K562 (cell line): Measurements from ENCODE around the gene TTYH2. TPM values are rescaled to one million over a fixed set of nuclear protein-coding genes. Genes with fewer than 3 reads are reported as not detected.

Source experiments
- CXXC5 ChIP-seq: fragments of 250-450 bp; sonication (Bioruptor Pico); IDR thresholded peaks from 2 replicates; pipeline ENCODE4 v1.8.0; 2022; ENCODE audit warnings: inconsistent platforms, mild to moderate bottlenecking, moderate library complexity
- ELF4 ChIP-seq: fragments of 450-650 bp; formaldehyde crosslinking; IDR thresholded peaks from 2 replicates; pipeline ENCODE4 v1.4.0; 2022; ENCODE audit warnings: missing genetic modification characterization
- HNRNPLL ChIP-seq: fragments of 200-400 bp; formaldehyde crosslinking; IDR thresholded peaks from 2 replicates; pipeline ENCODE4 v1.6.1; 2017; ENCODE audit warnings: low read length, low read depth, mild to moderate bottlenecking; ENCODE audit not compliant: poor library complexity, severe bottlenecking
- MCM5 ChIP-seq: fragments of 450-650 bp; IDR thresholded peaks from 2 replicates; pipeline ENCODE4 v1.6.1; 2016; ENCODE audit warnings: low read depth
- MTA2 ChIP-seq: fragments of 450-650 bp; IDR thresholded peaks from 2 replicates; pipeline ENCODE4 v1.6.1; 2016; ENCODE audit warnings: low read depth
- NFE2L1 ChIP-seq: fragments of 450-650 bp; IDR thresholded peaks from 2 replicates; pipeline ENCODE4 v1.6.1; 2016; ENCODE audit warnings: missing genetic modification characterization, low read depth, mild to moderate bottlenecking, missing compliant biosample characterization, moderate library complexity, borderline replicate concordance
- NR4A1 ChIP-seq, 2 experiments: fragments of 250-450 bp in 1 of 2; fragments of 450-650 bp in 1 of 2; sonication (Bioruptor Pico) in 1 of 2; IDR thresholded peaks; 2 replicates each; pipeline versions ENCODE4 v1.4.0 to v1.6.1; 2016 to 2020; ENCODE audit warnings: mild to moderate bottlenecking in 2 of 2, missing compliant biosample characterization in 1 of 2, missing genetic modification characterization in 1 of 2, moderate library complexity in 1 of 2
- PHB ChIP-seq: fragments of 250-450 bp; sonication (Bioruptor Pico); IDR thresholded peaks from 2 replicates; pipeline ENCODE4 v1.5.0; 2021
- PML ChIP-seq: IDR thresholded peaks from 2 replicates; pipeline ENCODE4 v1.6.1; 2012; ENCODE audit warnings: low read length, inconsistent platforms
- RBFOX2 ChIP-seq: fragments of 200-400 bp; formaldehyde crosslinking; IDR thresholded peaks from 2 replicates; pipeline ENCODE4 v1.6.1; 2017; ENCODE audit warnings: low read depth, mild to moderate bottlenecking, low read length, moderate library complexity
- RBM22 ChIP-seq: fragments of 200-400 bp; formaldehyde crosslinking; IDR thresholded peaks from 2 replicates; pipeline ENCODE4 v1.6.1; 2018; ENCODE audit warnings: low read length, low read depth; ENCODE audit not compliant: poor library complexity, severe bottlenecking
- RFX1 ChIP-seq: fragments of 450-650 bp; IDR thresholded peaks from 2 replicates; pipeline ENCODE4 v1.6.1; 2016; ENCODE audit warnings: mild to moderate bottlenecking, moderate library complexity
- SIRT6 ChIP-seq: IDR thresholded peaks from one replicate; pipeline ENCODE4 v1.6.1; 2012; ENCODE audit warnings: low read depth, mild to moderate bottlenecking, control low read depth, inconsistent platforms, low read length, moderate library complexity
- THAP12 ChIP-seq: fragments of 250-450 bp; sonication (Bioruptor Pico); IDR thresholded peaks from 2 replicates; pipeline ENCODE4 v1.9.0; 2021; ENCODE audit warnings: mild to moderate bottlenecking, inconsistent platforms
- ZNF133 ChIP-seq: fragments of 250-450 bp; sonication (Bioruptor Pico); IDR thresholded peaks from 2 replicates; pipeline ENCODE4 v1.4.0; 2020; ENCODE audit warnings: mild to moderate bottlenecking
- ZNF143 ChIP-seq: sonication (generic); formaldehyde crosslinking; IDR thresholded peaks from 2 replicates; pipeline ENCODE4 v1.9.0; 2022; ENCODE audit warnings: mild to moderate bottlenecking, missing genetic modification reagents
- ZNF212 ChIP-seq: fragments of 450-650 bp; formaldehyde crosslinking; IDR thresholded peaks from 2 replicates; pipeline ENCODE4 v1.4.0; 2020; ENCODE audit warnings: mild to moderate bottlenecking
- ZNF232 ChIP-seq: sonication (generic); formaldehyde crosslinking; IDR thresholded peaks from 2 replicates; pipeline ENCODE4 v1.8.0; 2022; ENCODE audit warnings: mild to moderate bottlenecking, missing genetic modification reagents
- ZNF431 ChIP-seq: sonication (generic); formaldehyde crosslinking; IDR thresholded peaks from 2 replicates; pipeline ENCODE4 v1.8.0; 2022; ENCODE audit warnings: mild to moderate bottlenecking, missing genetic modification reagents
- ZNF778 ChIP-seq: fragments of 450-650 bp; formaldehyde crosslinking; IDR thresholded peaks from 2 replicates; pipeline ENCODE4 v1.4.0; 2020; ENCODE audit warnings: mild to moderate bottlenecking, moderate library complexity
- polyA plus RNA-seq, 8 experiments: library from polyadenylated mRNA; depleted of rRNA in 4 of 8; stranded (reverse) in 5 of 8; unstranded in 3 of 8; fragments of >200 nt; fragmentation: Nextera tagmentation in 2 of 8; fragmentation: Illumina TruSeq in 1 of 8; extraction: Ambion mirVana in 2 of 8; extraction: Trizol in 1 of 8; gene quantifications; 2 replicates each; pipeline versions ENCODE4 v1.2.1 to v1.2.3, GENCODE V29; 2011 to 2014; ENCODE audit warnings: inconsistent platforms in 1 of 8, missing spikeins in 1 of 8
- total RNA-seq, 7 experiments: library from RNA; depleted of rRNA in 6 of 7; stranded (reverse); fragments of >200 nt in 6 of 7; fragmentation: Illumina TruSeq in 2 of 7; extraction: Trizol in 2 of 7; gene quantifications; 2 replicates each; pipeline versions ENCODE4 v1.2.1 to v1.2.3, GENCODE V29; 2011 to 2021; ENCODE audit warnings: low replicate concordance in 1 of 7
- TF ChIP-seq, protein P1 (sequence below): fragments of 450-650 bp; formaldehyde crosslinking; IDR thresholded peaks from 2 replicates; pipeline ENCODE4 v1.4.0; 2022; ENCODE audit warnings: missing genetic modification characterization
- TF ChIP-seq, protein P2 (sequence below), 2 experiments: fragments of 200-800 bp in 1 of 2; sonication (Bioruptor generic) in 1 of 2; sonication (generic) in 1 of 2; formaldehyde crosslinking in 1 of 2; IDR thresholded peaks in 1 of 2; conservative IDR thresholded peaks in 1 of 2; 2 replicates each; pipeline versions ENCODE4 v1.5.0 to v1.6.1; 2016 to 2020; ENCODE audit warnings: missing compliant biosample characterization in 1 of 2, missing genetic modification characterization in 1 of 2, missing genetic modification reagents in 1 of 2
- TF ChIP-seq, protein P3 (sequence below): fragments of 450-650 bp; IDR thresholded peaks from 2 replicates; pipeline ENCODE4 v1.6.1; 2016

TTYH2 gene
- total and polyA plus RNA-seq, 9 of the 15 experiments (the other 6 are each of a cell fraction or from before 2014, with no cell fraction given), result 0.03 to 2.0 (median 0.91) TPM

- TF ChIP-seq, protein P1, sequence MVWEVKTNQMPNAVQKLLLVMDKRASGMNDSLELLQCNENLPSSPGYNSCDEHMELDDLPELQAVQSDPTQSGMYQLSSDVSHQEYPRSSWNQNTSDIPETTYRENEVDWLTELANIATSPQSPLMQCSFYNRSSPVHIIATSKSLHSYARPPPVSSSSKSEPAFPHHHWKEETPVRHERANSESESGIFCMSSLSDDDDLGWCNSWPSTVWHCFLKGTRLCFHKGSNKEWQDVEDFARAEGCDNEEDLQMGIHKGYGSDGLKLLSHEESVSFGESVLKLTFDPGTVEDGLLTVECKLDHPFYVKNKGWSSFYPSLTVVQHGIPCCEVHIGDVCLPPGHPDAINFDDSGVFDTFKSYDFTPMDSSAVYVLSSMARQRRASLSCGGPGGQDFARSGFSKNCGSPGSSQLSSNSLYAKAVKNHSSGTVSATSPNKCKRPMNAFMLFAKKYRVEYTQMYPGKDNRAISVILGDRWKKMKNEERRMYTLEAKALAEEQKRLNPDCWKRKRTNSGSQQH (CRISPR knock-in tag), result 0 out of 2 replicates have a peak, but pooled peaks have one; percentile 59
- TF ChIP-seq MCM5 (no peak), THAP12 (CRISPR knock-in tag) (no peak), MTA2 (no peak), PHB (CRISPR knock-in tag) (no peak), SIRT6 (no peak), RBM22 (peak; percentile 26), RBFOX2 (peak; percentile 36; the same call in 1 of the 2 replicates), NFE2L1 (tag) (no peak), ZNF232 (CRISPR knock-in tag) (peak; percentile 34; the same call in 1 of the 2 replicates), ZNF212 (no peak), ZNF431 (CRISPR knock-in tag) (no peak), ZNF778 (CRISPR knock-in tag) (no peak), ELF4 (CRISPR knock-in tag) (0 out of 2 replicates have a peak, but pooled peaks have one; percentile 23), CXXC5 (CRISPR knock-in tag) (no peak), RFX1 (no peak), HNRNPLL (no peak), ZNF133 (no peak), PML (no peak), ZNF143 (CRISPR knock-in tag) (no peak), NR4A1 (CRISPR knock-in tag; IDR thresholded peaks at IDR 0.05) (no peak), NR4A1 (tag; IDR thresholded peaks at IDR 0.05) (no peak)
- TF ChIP-seq, protein P2, sequence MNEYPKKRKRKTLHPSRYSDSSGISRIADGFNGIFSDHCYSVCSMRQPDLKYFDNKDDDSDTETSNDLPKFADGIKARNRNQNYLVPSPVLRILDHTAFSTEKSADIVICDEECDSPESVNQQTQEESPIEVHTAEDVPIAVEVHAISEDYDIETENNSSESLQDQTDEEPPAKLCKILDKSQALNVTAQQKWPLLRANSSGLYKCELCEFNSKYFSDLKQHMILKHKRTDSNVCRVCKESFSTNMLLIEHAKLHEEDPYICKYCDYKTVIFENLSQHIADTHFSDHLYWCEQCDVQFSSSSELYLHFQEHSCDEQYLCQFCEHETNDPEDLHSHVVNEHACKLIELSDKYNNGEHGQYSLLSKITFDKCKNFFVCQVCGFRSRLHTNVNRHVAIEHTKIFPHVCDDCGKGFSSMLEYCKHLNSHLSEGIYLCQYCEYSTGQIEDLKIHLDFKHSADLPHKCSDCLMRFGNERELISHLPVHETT (CRISPR knock-in tag; conservative IDR thresholded peaks at IDR 0.05 in 1 of 2, IDR thresholded peaks at IDR 0.05 in 1 of 2), result no peak
- TF ChIP-seq, protein P3, sequence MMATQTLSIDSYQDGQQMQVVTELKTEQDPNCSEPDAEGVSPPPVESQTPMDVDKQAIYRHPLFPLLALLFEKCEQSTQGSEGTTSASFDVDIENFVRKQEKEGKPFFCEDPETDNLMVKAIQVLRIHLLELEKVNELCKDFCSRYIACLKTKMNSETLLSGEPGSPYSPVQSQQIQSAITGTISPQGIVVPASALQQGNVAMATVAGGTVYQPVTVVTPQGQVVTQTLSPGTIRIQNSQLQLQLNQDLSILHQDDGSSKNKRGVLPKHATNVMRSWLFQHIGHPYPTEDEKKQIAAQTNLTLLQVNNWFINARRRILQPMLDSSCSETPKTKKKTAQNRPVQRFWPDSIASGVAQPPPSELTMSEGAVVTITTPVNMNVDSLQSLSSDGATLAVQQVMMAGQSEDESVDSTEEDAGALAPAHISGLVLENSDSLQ, result no peak
Measured at GRCh38 chr17:74211141-74211911, 2.0 kb upstream of the TTYH2 start (continued).
